K562 (cell line): ENCODE results near the gene CCT7. TPM values are rescaled to one million over a fixed set of nuclear protein-coding genes. Genes with fewer than 3 reads are reported as not detected.

ENCODE experiments used
- ATAC-seq: fragments of 200-7000 bp; cut with Tn5 transposase; 3 replicates; pipeline ENCODE4 v1.9.1; 2020; ENCODE audit warnings: moderate library complexity
- BruUV-seq: library from RNA; stranded (reverse); fragments of 400-500 nt; replicated peaks from 2 replicates; lab custom pipeline; 2021; lab: Mats Ljungman, UMichigan
- CTCF ChIA-PET: fragments of 300-600 bp; formaldehyde crosslinking; extraction: SDS; loops from one replicate; lab custom pipeline; 2021; ENCODE audit warnings: low intra/inter-chr PET ratio; lab: Yijun Ruan, JAX
- POLR2A ChIA-PET: fragments of 300-600, 350-650 bp; sonication (Branson Sonifier 250); formaldehyde crosslinking; extraction: SDS; loops from one replicate; lab custom pipeline; 2021; ENCODE audit warnings: antibody characterized with exemption, inconsistent platforms; lab: Yijun Ruan, JAX
- DNase-seq, 4 experiments: peaks; one replicate each; pipeline versions ENCODE4 v3.0.0 to v3.0.0-alpha.2; 2011 to 2018; ENCODE audit warnings: low spot score in 3 of 4, mixed read lengths in 3 of 4; ENCODE audit errors: extremely low read depth in 1 of 4
- FAIRE-seq: peaks from 2 replicates; lab custom pipeline; 2011; peaks lifted over from hg19 to GRCh38; lab: Jason Lieb, UNC
- H2AFZ ChIP-seq: 2 replicates; pipeline ENCODE4 v1.6.0; 2011; ENCODE audit warnings: low read depth, low read length, control low read depth, inconsistent platforms
- H3K27ac ChIP-seq: fragments of 200-600 bp; 3 replicates; pipeline ENCODE4 v1.8.0; 2011; ENCODE audit warnings: low read depth, mild to moderate bottlenecking, control low read depth, inconsistent platforms, low read length, moderate library complexity, mixed read lengths; ENCODE audit errors: extremely low read depth
- H3K27me3 ChIP-seq, 2 experiments: fragments of 300-600 bp in 1 of 2; 2 replicates in 1 of 2; 3 replicates in 1 of 2; pipeline versions ENCODE4 v1.6.0 to v1.8.0; 2011; ENCODE audit warnings: inconsistent platforms in 2 of 2, low read length in 2 of 2, mild to moderate bottlenecking in 1 of 2, mixed read lengths in 1 of 2, moderate library complexity in 1 of 2; ENCODE audit not compliant: control insufficient read depth in 2 of 2, insufficient read depth in 2 of 2
- H3K36me3 ChIP-seq: fragments of 300-600 bp; 3 replicates; pipeline ENCODE4 v1.8.0; 2011; ENCODE audit warnings: mild to moderate bottlenecking, low read length, inconsistent platforms; ENCODE audit not compliant: control insufficient read depth, insufficient read depth
- H3K4me1 ChIP-seq, 2 experiments: fragments of 200-600 bp in 1 of 2; replicated peaks in 1 of 2; 2 replicates in 1 of 2; 3 replicates in 1 of 2; pipeline versions ENCODE4 v1.5.1 to v1.8.0; 2011; ENCODE audit warnings: inconsistent platforms in 2 of 2, low read length in 2 of 2, mild to moderate bottlenecking in 1 of 2, mixed read lengths in 1 of 2, moderate library complexity in 1 of 2; ENCODE audit not compliant: control insufficient read depth in 2 of 2, insufficient read depth in 2 of 2
- H3K4me2 ChIP-seq: 2 replicates; pipeline ENCODE4 v1.6.1; 2011; ENCODE audit warnings: low read length, control low read depth, inconsistent platforms, mixed read lengths; ENCODE audit not compliant: insufficient read depth
- H3K4me3 ChIP-seq: fragments of 200-600 bp; sonication (generic), shearing (Covaris generic); 2 replicates; pipeline ENCODE4 v1.5.1; 2016; ENCODE audit warnings: control low read depth, inconsistent platforms
- H3K79me2 ChIP-seq: fragments of 200-600 bp; 3 replicates; pipeline ENCODE4 v1.8.0; 2011; ENCODE audit warnings: low read length, inconsistent platforms; ENCODE audit not compliant: control insufficient read depth, insufficient read depth
- H3K9ac ChIP-seq, 2 experiments: 2 replicates each; pipeline versions ENCODE4 v1.6.0 to v1.6.1; 2011; ENCODE audit warnings: low read depth in 2 of 2, low read length in 2 of 2, control low read depth in 1 of 2, inconsistent platforms in 1 of 2, mild to moderate bottlenecking in 1 of 2, mixed read lengths in 1 of 2; ENCODE audit not compliant: insufficient read depth in 1 of 2
- H3K9me1 ChIP-seq: one replicate; pipeline ENCODE4 v1.6.0; 2011; ENCODE audit warnings: inconsistent platforms, mild to moderate bottlenecking, low read length, moderate library complexity; ENCODE audit not compliant: control insufficient read depth, insufficient read depth
- H3K9me3 ChIP-seq: replicated peaks from 2 replicates; pipeline ENCODE4 v1.5.1; 2011; ENCODE audit warnings: low read depth, low read length, inconsistent platforms; ENCODE audit not compliant: control insufficient read depth, insufficient read depth
- H4K20me1 ChIP-seq: replicated peaks from 2 replicates; pipeline ENCODE4 v1.6.1; 2011; ENCODE audit warnings: low read length, inconsistent platforms, mixed read lengths; ENCODE audit not compliant: control insufficient read depth, insufficient read depth
- CBX8 ChIP-seq: fragments of 200-600 bp; sonication (generic); IDR thresholded peaks from 2 replicates; pipeline ENCODE4 v1.6.1; 2012; ENCODE audit warnings: borderline replicate concordance, mixed run types, low read depth, mild to moderate bottlenecking, moderate library complexity, mixed read lengths, low read length, control low read depth, inconsistent platforms; ENCODE audit not compliant: poor library complexity, severe bottlenecking; ENCODE audit errors: extremely low read depth
- CC2D1A ChIP-seq: fragments of 450-650 bp; IDR thresholded peaks from 2 replicates; pipeline ENCODE4 v1.6.1; 2017; ENCODE audit warnings: mild to moderate bottlenecking
- CCNT2 ChIP-seq: IDR thresholded peaks from 2 replicates; pipeline ENCODE4 v1.6.1; 2011; ENCODE audit warnings: borderline replicate concordance, low read depth, mild to moderate bottlenecking, moderate library complexity, mixed read lengths, low read length; ENCODE audit not compliant: insufficient read length; ENCODE audit errors: extremely low read depth
- CTBP1 ChIP-seq: fragments of 450-650 bp; IDR thresholded peaks from 2 replicates; pipeline ENCODE4 v1.6.1; 2016; ENCODE audit warnings: borderline replicate concordance
- FOXJ3 ChIP-seq: sonication (generic); formaldehyde crosslinking; IDR thresholded peaks from 2 replicates; pipeline ENCODE4 v1.4.0; 2020; ENCODE audit warnings: mild to moderate bottlenecking, missing genetic modification reagents
- PPARD ChIP-seq: fragments of 250-450 bp; sonication (Bioruptor Pico); IDR thresholded peaks from 2 replicates; pipeline ENCODE4 v1.8.0; 2022; ENCODE audit warnings: inconsistent platforms, mild to moderate bottlenecking, moderate library complexity
- RBM14 ChIP-seq: fragments of 200-400 bp; formaldehyde crosslinking; IDR thresholded peaks from 2 replicates; pipeline ENCODE4 v1.6.1; 2018; ENCODE audit warnings: low read depth, mild to moderate bottlenecking, low read length, moderate library complexity, borderline replicate concordance; ENCODE audit not compliant: insufficient read depth
- SMARCB1 ChIP-seq: IDR thresholded peaks from 2 replicates; pipeline ENCODE4 v1.6.1; 2011; ENCODE audit warnings: improper control_type of control experiment, low read depth; ENCODE audit not compliant: insufficient read length
- ZNF197 ChIP-seq: fragments of 200-800 bp; sonication (Bioruptor generic); IDR thresholded peaks from 2 replicates; pipeline ENCODE4 v1.6.1; 2016; ENCODE audit warnings: low read depth, missing genetic modification characterization, missing compliant biosample characterization
- ZNF253 ChIP-seq: fragments of 250-450 bp; sonication (Bioruptor Pico); conservative IDR thresholded peaks from 2 replicates; pipeline ENCODE4 v1.6.1; 2021; ENCODE audit warnings: mild to moderate bottlenecking
- WGBS: fragments of 100-300 bp; shearing (Covaris generic); methylation state at CpG from one replicate; pipeline ENCODE4 v1.1.6; 2016; ENCODE audit warnings: low coverage, mixed read lengths; ENCODE audit not compliant: insufficient coverage; ENCODE audit errors: missing lambda C conversion rate; 5-methylcytosine and 5-hydroxymethylcytosine counted together
- in situ Hi-C: fragments of 300-500 bp; cut with MboI; formaldehyde crosslinking; loops from 4 replicates; pipeline ENCODE4 v1.15.0; 2018; ENCODE audit warnings: inconsistent platforms, mixed read lengths
- intact Hi-C: fragments of 100-400 bp; cut with micrococcal nuclease; formaldehyde crosslinking; loops from 2 replicates; pipeline ENCODE4 v1.14.2; 2022
- polyA plus RNA-seq, 8 experiments: library from polyadenylated mRNA; depleted of rRNA in 4 of 8; stranded (reverse) in 5 of 8; unstranded in 3 of 8; fragments of >200 nt; fragmentation: Nextera tagmentation in 2 of 8; fragmentation: Illumina TruSeq in 1 of 8; extraction: Ambion mirVana in 2 of 8; extraction: Trizol in 1 of 8; gene quantifications; 2 replicates each; pipeline versions ENCODE4 v1.2.1 to v1.2.3, GENCODE V29; 2011 to 2014; ENCODE audit warnings: inconsistent platforms in 1 of 8, missing spikeins in 1 of 8
- total RNA-seq, 7 experiments: library from RNA; depleted of rRNA in 6 of 7; stranded (reverse); fragments of >200 nt in 6 of 7; fragmentation: Illumina TruSeq in 2 of 7; extraction: Trizol in 2 of 7; gene quantifications; 2 replicates each; pipeline versions ENCODE4 v1.2.1 to v1.2.3, GENCODE V29; 2011 to 2021; ENCODE audit warnings: low replicate concordance in 1 of 7
- TF ChIP-seq, protein P1 (sequence below): fragments of 200-400 bp; formaldehyde crosslinking; IDR thresholded peaks from 2 replicates; pipeline ENCODE4 v1.6.1; 2017; ENCODE audit warnings: mild to moderate bottlenecking, low read depth, low read length, moderate library complexity

The CCT7 gene
- total and polyA plus RNA-seq, 9 of the 15 experiments (the other 6 are each of a cell fraction or from before 2014, with no cell fraction given), result 326 to 856 (median 638) TPM

DNA sequence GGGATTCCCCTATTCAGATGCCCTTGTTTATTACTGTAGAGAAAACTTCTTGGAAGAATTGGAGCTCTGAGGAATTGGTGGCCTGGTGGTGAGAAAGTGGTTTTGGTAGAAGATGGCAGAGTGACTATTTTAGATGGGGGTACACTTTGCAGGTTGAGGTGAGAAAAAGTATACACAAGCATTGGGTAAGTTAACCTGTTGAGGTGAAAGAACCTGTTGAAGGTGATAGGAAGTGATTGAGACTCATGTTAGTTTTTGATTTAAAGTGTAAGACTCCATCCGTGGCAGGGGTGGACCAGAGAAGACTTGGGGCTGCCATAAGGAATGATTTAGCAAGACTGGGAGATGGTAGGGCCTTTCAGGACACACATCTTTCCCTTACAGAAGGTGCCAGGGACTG, 3.1 kb downstream of the CCT7 start (continued):
- TF ChIP-seq CCNT2 (no peak), RBM14 (no peak), CC2D1A (no peak), SMARCB1 (no peak)

DNA sequence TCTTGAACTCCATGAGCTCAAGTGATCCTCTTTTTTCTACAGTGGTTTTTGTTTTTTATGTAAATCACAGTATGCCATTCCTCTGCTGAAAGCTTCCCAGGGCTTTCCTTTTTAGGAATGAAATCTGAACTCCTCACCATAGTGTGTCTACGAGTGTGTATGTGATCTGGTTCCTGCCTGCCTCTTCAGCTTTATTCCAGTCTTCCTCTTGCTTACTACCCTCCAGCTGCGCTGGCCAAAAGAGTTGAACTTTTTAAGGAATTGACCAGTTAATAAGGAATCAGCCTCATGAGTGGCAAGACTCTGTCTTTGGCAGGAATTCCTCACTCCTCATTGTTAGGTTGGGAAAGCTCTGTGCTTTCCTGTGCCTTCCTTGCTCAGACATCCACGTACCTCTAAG, 4.0 kb downstream of the CCT7 start:
- Histone ChIP-seq H3K79me2 (peaks cover 88% of the 10 kb centered on the region), H2AFZ (no peak overlapping the region), H3K27me3 (no peaks in the 10 kb centered on the region), H3K4me2 (no peak overlapping the region), H3K36me3 (peaks cover 77% of the 10 kb centered on the region), H3K9ac (no peak overlapping the region), H3K27ac (no peak overlapping the region), H3K9me1 (peaks cover 11% of the 10 kb centered on the region), H3K4me3 (no peak overlapping the region), H3K4me1 (peaks cover 9 to 20% of the 10 kb centered on the region in 2 experiments; a peak in 3 of 5 replicates), H4K20me1 (peaks cover 49% of the 10 kb centered on the region), H3K9me3 (no peaks in the 10 kb centered on the region)
- ATAC-seq (no peak), DNase-seq (no peak), FAIRE-seq (no peak)
- ChIA-PET POLR2A (interaction anchor here (0.7 to 3.6 kb wide), 6 partner anchors 9 to 308 kb away, joined by 3 to 14 read pairs (median 4); no protein-coding TSS in a partner anchor), CTCF (no interaction called here)
- WGBS, result 74% methylated on average over 3 of the region's 3 CpGs
- intact Hi-C loops (no loop called here), in situ Hi-C loops (no loop called here)
- TF ChIP-seq CTBP1, result no peak
- TF ChIP-seq FOXJ3, result no peak
- TF ChIP-seq, protein P1, sequence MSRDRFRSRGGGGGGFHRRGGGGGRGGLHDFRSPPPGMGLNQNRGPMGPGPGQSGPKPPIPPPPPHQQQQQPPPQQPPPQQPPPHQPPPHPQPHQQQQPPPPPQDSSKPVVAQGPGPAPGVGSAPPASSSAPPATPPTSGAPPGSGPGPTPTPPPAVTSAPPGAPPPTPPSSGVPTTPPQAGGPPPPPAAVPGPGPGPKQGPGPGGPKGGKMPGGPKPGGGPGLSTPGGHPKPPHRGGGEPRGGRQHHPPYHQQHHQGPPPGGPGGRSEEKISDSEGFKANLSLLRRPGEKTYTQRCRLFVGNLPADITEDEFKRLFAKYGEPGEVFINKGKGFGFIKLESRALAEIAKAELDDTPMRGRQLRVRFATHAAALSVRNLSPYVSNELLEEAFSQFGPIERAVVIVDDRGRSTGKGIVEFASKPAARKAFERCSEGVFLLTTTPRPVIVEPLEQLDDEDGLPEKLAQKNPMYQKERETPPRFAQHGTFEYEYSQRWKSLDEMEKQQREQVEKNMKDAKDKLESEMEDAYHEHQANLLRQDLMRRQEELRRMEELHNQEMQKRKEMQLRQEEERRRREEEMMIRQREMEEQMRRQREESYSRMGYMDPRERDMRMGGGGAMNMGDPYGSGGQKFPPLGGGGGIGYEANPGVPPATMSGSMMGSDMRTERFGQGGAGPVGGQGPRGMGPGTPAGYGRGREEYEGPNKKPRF, result no peak
- no peak for TF ChIP-seq CBX8
- TF ChIP-seq ZNF253, result no peak
- no peak for TF ChIP-seq PPARD (CRISPR knock-in tag)
- no peak for TF ChIP-seq ZNF197
- BruUV-seq, result no TSS peak
